ENCODE measurements around the gene NFE2.

Gene NFE2

GRCh38 chr12:54333420-54334034 is 32.7 kb upstream of the NFE2 start:
- Histone ChIP-seq H3K27me3 (ENCODE audit: insufficient read depth, low read length) (no peaks in the 10 kb centered on the region), H3K23ac (ENCODE audit: low read length) (no peak overlapping the region), H2BK12ac (ENCODE audit: low read length) (no peak overlapping the region), H4K12ac (ENCODE audit: low read depth, low read length) (no peak overlapping the region), H2AK5ac (ENCODE audit: low read length) (no peak overlapping the region), H2AFZ (ENCODE audit: insufficient read depth, low read length, poor library complexity) (no peak overlapping the region), H3K27ac (ENCODE audit: low read depth, low read length) (no peak overlapping the region), H3K4me1 (ENCODE audit: control insufficient read depth in 1 of 2, insufficient read depth in 2 of 2, low read length in 2 of 2) (peaks cover 9 to 12% of the 10 kb centered on the region in 2 experiments), H2BK120ac (ENCODE audit: insufficient read depth, low read length, poor library complexity) (no peak overlapping the region), H3K18ac (ENCODE audit: low read length) (no peak overlapping the region), H4K91ac (ENCODE audit: low read depth, low read length) (no peak overlapping the region), H3K79me1 (ENCODE audit: low read length) (peaks cover 3% of the 10 kb centered on the region), H4K8ac (ENCODE audit: low read depth, low read length) (no peak overlapping the region), H3K14ac (ENCODE audit: low read length) (no peak overlapping the region), H3K4ac (ENCODE audit: low read depth, low read length) (no peak overlapping the region), H3K4me2 (ENCODE audit: low read length) (no peak overlapping the region), H3K9me3 (ENCODE audit: insufficient read depth, low read depth, low read length) (no peaks in the 10 kb centered on the region), H3K36me3 (ENCODE audit: control insufficient read depth in 1 of 2, insufficient read depth in 2 of 2, low read length in 2 of 2) (no peaks in the 10 kb centered on the region), H3K4me3 (ENCODE audit: low read depth, low read length) (no peak overlapping the region), H3K9ac (ENCODE audit: low read length) (no peak overlapping the region), H3K79me2 (ENCODE audit: control insufficient read depth, insufficient read depth, low read length, poor library complexity) (no peaks in the 10 kb centered on the region), H2BK5ac (ENCODE audit: low read depth, low read length, poor library complexity) (no peak overlapping the region)
- WGBS (ENCODE audit: extremely low coverage, insufficient coverage, insufficient read length): no CpG with 5 or more reads among the region's 4 CpGs
- DNase-seq: no peak

DNA sequence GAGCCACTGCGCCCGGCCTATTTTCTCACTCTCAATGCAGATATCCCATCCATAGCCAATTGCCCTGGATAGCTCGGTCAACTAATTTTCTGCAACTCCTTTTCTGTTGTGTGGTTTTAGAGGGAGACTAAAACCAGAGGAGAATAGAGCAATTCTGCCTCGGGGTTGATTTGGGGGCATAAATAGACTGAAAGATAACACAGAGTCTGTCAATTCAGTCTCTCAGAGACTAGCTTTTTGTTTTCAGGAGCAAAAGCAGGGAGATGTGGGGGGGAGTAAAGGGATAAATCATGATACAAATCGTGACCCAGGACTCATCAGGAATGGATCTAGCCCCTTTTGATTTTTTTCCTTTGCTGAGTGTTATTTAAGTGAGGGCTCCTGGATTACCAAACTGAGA is 30.6 kb upstream of the NFE2 start:
- Histone ChIP-seq H3K23ac (ENCODE audit: low read length) (no peak overlapping the region), H3K4me2 (ENCODE audit: low read length) (no peak overlapping the region), H3K14ac (ENCODE audit: low read length) (no peak overlapping the region), H3K4ac (ENCODE audit: low read depth, low read length) (no peak overlapping the region), H3K9ac (ENCODE audit: low read length) (no peak overlapping the region), H2AK5ac (ENCODE audit: low read length) (no peak overlapping the region), H3K9me3 (ENCODE audit: insufficient read depth, low read depth, low read length) (no peaks in the 10 kb centered on the region), H3K18ac (ENCODE audit: low read length) (peak overlapping the region; percentile 35), H2BK12ac (ENCODE audit: low read length) (peak overlapping the region; percentile 49), H3K4me3 (ENCODE audit: low read depth, low read length) (no peak overlapping the region), H4K8ac (ENCODE audit: low read depth, low read length) (no peak overlapping the region), H2BK5ac (ENCODE audit: low read depth, low read length, poor library complexity) (peak overlapping the region; percentile 40), H3K27ac (ENCODE audit: low read depth, low read length) (peak overlapping the region; percentile 1), H3K79me1 (ENCODE audit: low read length) (peaks cover 3% of the 10 kb centered on the region), H3K79me2 (ENCODE audit: control insufficient read depth, insufficient read depth, low read length, poor library complexity) (no peaks in the 10 kb centered on the region), H2AFZ (ENCODE audit: insufficient read depth, low read length, poor library complexity) (no peak overlapping the region), H3K36me3 (ENCODE audit: control insufficient read depth in 1 of 2, insufficient read depth in 2 of 2, low read length in 2 of 2) (no peaks in the 10 kb centered on the region), H3K4me1 (ENCODE audit: control insufficient read depth in 1 of 2, insufficient read depth in 2 of 2, low read length in 2 of 2) (peaks cover 6 to 13% of the 10 kb centered on the region in 2 experiments), H4K91ac (ENCODE audit: low read depth, low read length) (peak overlapping the region; percentile 5), H2BK120ac (ENCODE audit: insufficient read depth, low read length, poor library complexity) (no peak overlapping the region), H3K27me3 (ENCODE audit: insufficient read depth, low read length) (no peaks in the 10 kb centered on the region), H4K12ac (ENCODE audit: low read depth, low read length) (no peak overlapping the region)
- no peak for DNase-seq
- WGBS (ENCODE audit: extremely low coverage, insufficient coverage, insufficient read length): no CpG with 5 or more reads among the region's 5 CpGs

GRCh38 chr12:54330442-54330841 is 29.6 kb upstream of the NFE2 start:
- no peak overlapping the region for H3K14ac ChIP-seq (ENCODE audit: low read length)
- H3K18ac ChIP-seq (ENCODE audit: low read length): no peak overlapping the region
- no peak overlapping the region for H2BK120ac ChIP-seq (ENCODE audit: insufficient read depth, low read length, poor library complexity)

GRCh38 chr12:54329759-54330158 is 28.9 kb upstream of the NFE2 start:
- no peak overlapping the region for H2AFZ ChIP-seq (ENCODE audit: insufficient read depth, low read length, poor library complexity)
- peak overlapping the region; percentile 4 for H4K8ac ChIP-seq (ENCODE audit: low read depth, low read length)
- no peaks in the 10 kb centered on the region for H3K27me3 ChIP-seq (ENCODE audit: insufficient read depth, low read length)
- WGBS (ENCODE audit: extremely low coverage, insufficient coverage, insufficient read length): no CpG with 5 or more reads among the region's 5 CpGs
- peak overlapping the region; percentile 84 for H3K18ac ChIP-seq (ENCODE audit: low read length)
- DNase-seq: no peak
- H3K14ac ChIP-seq (ENCODE audit: low read length): peak overlapping the region; percentile 28
- H3K36me3 ChIP-seq (ENCODE audit: control insufficient read depth in 1 of 2, insufficient read depth in 2 of 2, low read length in 2 of 2): no peaks in the 10 kb centered on the region
- H3K27ac ChIP-seq (ENCODE audit: low read depth, low read length): peak overlapping the region; percentile 84
- H3K4me3 ChIP-seq (ENCODE audit: low read depth, low read length): no peak overlapping the region
- peak overlapping the region; percentile 74 for H2BK5ac ChIP-seq (ENCODE audit: low read depth, low read length, poor library complexity)
- peaks cover 2% of the 10 kb centered on the region for H3K79me2 ChIP-seq (ENCODE audit: control insufficient read depth, insufficient read depth, low read length, poor library complexity)
- H2BK120ac ChIP-seq (ENCODE audit: insufficient read depth, low read length, poor library complexity): peak overlapping the region; percentile 84
- H3K9me3 ChIP-seq (ENCODE audit: insufficient read depth, low read depth, low read length): no peaks in the 10 kb centered on the region
- peak overlapping the region; percentile 95 for H3K4ac ChIP-seq (ENCODE audit: low read depth, low read length)
- H2AK5ac ChIP-seq (ENCODE audit: low read length): peak overlapping the region; percentile 79
- no peak overlapping the region for H3K23ac ChIP-seq (ENCODE audit: low read length)
- H4K12ac ChIP-seq (ENCODE audit: low read depth, low read length): no peak overlapping the region
- H4K91ac ChIP-seq (ENCODE audit: low read depth, low read length): peak overlapping the region; percentile 82
- H3K4me1 ChIP-seq (ENCODE audit: control insufficient read depth in 1 of 2, insufficient read depth in 2 of 2, low read length in 2 of 2): peaks cover 6 to 13% of the 10 kb centered on the region in 2 experiments
- H3K4me2 ChIP-seq (ENCODE audit: low read length): peak overlapping the region; percentile 43
- peak overlapping the region; percentile 79 for H3K9ac ChIP-seq (ENCODE audit: low read length)
- peaks cover 7% of the 10 kb centered on the region for H3K79me1 ChIP-seq (ENCODE audit: low read length)
- peak overlapping the region; percentile 27 for H2BK12ac ChIP-seq (ENCODE audit: low read length)

More at GRCh38 chr12:54330442-54330841, 29.6 kb upstream of the NFE2 start:
- peak overlapping the region; percentile 33 for H3K4ac ChIP-seq (ENCODE audit: low read depth, low read length)
- no CpG with 5 or more reads among the region's 3 CpGs for WGBS (ENCODE audit: extremely low coverage, insufficient coverage, insufficient read length)
- H3K23ac ChIP-seq (ENCODE audit: low read length): no peak overlapping the region
- no peak overlapping the region for H4K12ac ChIP-seq (ENCODE audit: low read depth, low read length)
- no peak overlapping the region for H3K9ac ChIP-seq (ENCODE audit: low read length)
- H4K8ac ChIP-seq (ENCODE audit: low read depth, low read length): no peak overlapping the region
- no peaks in the 10 kb centered on the region for H3K36me3 ChIP-seq (ENCODE audit: control insufficient read depth in 1 of 2, insufficient read depth in 2 of 2, low read length in 2 of 2)
- H3K79me1 ChIP-seq (ENCODE audit: low read length): peaks cover 3% of the 10 kb centered on the region
- H3K4me2 ChIP-seq (ENCODE audit: low read length): peak overlapping the region; percentile 27
- no peak overlapping the region for H2AK5ac ChIP-seq (ENCODE audit: low read length)
- DNase-seq: no peak
- no peaks in the 10 kb centered on the region for H3K9me3 ChIP-seq (ENCODE audit: insufficient read depth, low read depth, low read length)
- H3K79me2 ChIP-seq (ENCODE audit: control insufficient read depth, insufficient read depth, low read length, poor library complexity): no peaks in the 10 kb centered on the region
- peak overlapping the region; percentile 50 for H2BK12ac ChIP-seq (ENCODE audit: low read length)
- peaks cover 6 to 13% of the 10 kb centered on the region in 2 experiments for H3K4me1 ChIP-seq (ENCODE audit: control insufficient read depth in 1 of 2, insufficient read depth in 2 of 2, low read length in 2 of 2)
- H2AFZ ChIP-seq (ENCODE audit: insufficient read depth, low read length, poor library complexity): no peak overlapping the region
- H2BK5ac ChIP-seq (ENCODE audit: low read depth, low read length, poor library complexity): peak overlapping the region; percentile 74
- no peaks in the 10 kb centered on the region for H3K27me3 ChIP-seq (ENCODE audit: insufficient read depth, low read length)
- no peak overlapping the region for H4K91ac ChIP-seq (ENCODE audit: low read depth, low read length)
- no peak overlapping the region for H3K4me3 ChIP-seq (ENCODE audit: low read depth, low read length)
- H3K27ac ChIP-seq (ENCODE audit: low read depth, low read length): peak overlapping the region; percentile 84

All from trophoblast cell (in vitro differentiated cells and primary cell).